Natural killer cell (primary cell): ENCODE data around the gene HIVEP3. TPM values are rescaled to one million over a fixed set of nuclear protein-coding genes. Genes with fewer than 3 reads are reported as not detected.
A peak's percentile ranks its signal among the peaks of the same experiment; 100 is the strongest.

Experiments used
- ATAC-seq, 3 donors: fragments of 150-1000 bp in 2 of 3; fragments of 200-7000 bp in 1 of 3; cut with Tn5 transposase; 1 replicate in 1 of 3; 2 replicates in 2 of 3; pipeline ENCODE4 v1.10.0; 2021; ENCODE audit warnings: mild to moderate bottlenecking in 2 of 3, moderate library complexity in 2 of 3
- DNase-seq, 2 donors: peaks; one replicate each; pipeline versions ENCODE4 v3.0.0 to v3.0.0-alpha.2; 2013 to 2021; ENCODE audit warnings: mixed read lengths in 1 of 2
- H3K27ac ChIP-seq: one replicate; pipeline ENCODE4 v1.5.1; 2013; ENCODE audit warnings: mild to moderate bottlenecking, low read length
- H3K27me3 ChIP-seq: one replicate; pipeline ENCODE4 v1.6.1; 2013; ENCODE audit warnings: low read length; ENCODE audit not compliant: control insufficient read depth, insufficient read depth
- H3K36me3 ChIP-seq: one replicate; pipeline ENCODE4 v1.6.1; 2013; ENCODE audit warnings: low read length; ENCODE audit not compliant: control insufficient read depth, insufficient read depth
- H3K4me1 ChIP-seq: one replicate; pipeline ENCODE4 v1.6.1; 2013; ENCODE audit warnings: low read length; ENCODE audit not compliant: control insufficient read depth, insufficient read depth
- H3K4me3 ChIP-seq: one replicate; pipeline ENCODE4 v1.5.1; 2013; ENCODE audit warnings: low read length
- H3K9me3 ChIP-seq: one replicate; pipeline ENCODE4 v1.6.1; 2013; ENCODE audit warnings: low read length; ENCODE audit not compliant: control insufficient read depth, insufficient read depth
- H3K27ac Mint-ChIP-seq, 2 donors: one replicate each; pipeline ENCODE4 v1.8.0; 2022; ENCODE audit warnings: mild to moderate bottlenecking in 2 of 2, mixed read lengths in 2 of 2, moderate library complexity in 1 of 2
- H3K27me3 Mint-ChIP-seq, 2 donors: one replicate each; pipeline ENCODE4 v1.8.0; 2022; ENCODE audit warnings: low read depth in 2 of 2, mixed read lengths in 2 of 2
- H3K36me3 Mint-ChIP-seq: one replicate; pipeline ENCODE4 v1.8.0; 2022; ENCODE audit warnings: mixed read lengths
- H3K4me1 Mint-ChIP-seq, 2 donors: one replicate each; pipeline ENCODE4 v1.8.0; 2022; ENCODE audit warnings: mixed read lengths in 2 of 2
- H3K4me3 Mint-ChIP-seq: one replicate; pipeline ENCODE4 v1.8.0; 2022; ENCODE audit warnings: mild to moderate bottlenecking, moderate library complexity, mixed read lengths
- H3K9me3 Mint-ChIP-seq, 2 donors: one replicate each; pipeline ENCODE4 v1.8.0; 2022; ENCODE audit warnings: mixed read lengths in 2 of 2
- WGBS: methylation state at CpG from one replicate; pipeline ENCODE4 v1.1.7; 2013; ENCODE audit warnings: missing lambda C conversion rate; ENCODE audit not compliant: insufficient coverage; 5-methylcytosine and 5-hydroxymethylcytosine counted together
- intact Hi-C: fragments of 100-400 bp; cut with micrococcal nuclease; formaldehyde crosslinking; loops from one replicate; pipeline ENCODE4 v1.14.2; 2022
- total RNA-seq, 4 donors: library from RNA; stranded (reverse); fragments of 120-200 nt in 1 of 4; gene quantifications; one replicate each; pipeline versions ENCODE4 v1.2.3 to v1.2.4, GENCODE V29; 2013 to 2022
- TF ChIP-seq, protein P1 (sequence below): fragments of 200-600 bp; IDR thresholded peaks from one replicate; pipeline ENCODE4 v1.8.0; 2022; ENCODE audit warnings: antibody characterized with exemption

The HIVEP3 gene
- total RNA-seq, 3 donors from 2014 or later (not counting 1 experiment from before 2014, with no cell fraction given), result 26.2 to 35.2 (median 29.8) TPM

DNA sequence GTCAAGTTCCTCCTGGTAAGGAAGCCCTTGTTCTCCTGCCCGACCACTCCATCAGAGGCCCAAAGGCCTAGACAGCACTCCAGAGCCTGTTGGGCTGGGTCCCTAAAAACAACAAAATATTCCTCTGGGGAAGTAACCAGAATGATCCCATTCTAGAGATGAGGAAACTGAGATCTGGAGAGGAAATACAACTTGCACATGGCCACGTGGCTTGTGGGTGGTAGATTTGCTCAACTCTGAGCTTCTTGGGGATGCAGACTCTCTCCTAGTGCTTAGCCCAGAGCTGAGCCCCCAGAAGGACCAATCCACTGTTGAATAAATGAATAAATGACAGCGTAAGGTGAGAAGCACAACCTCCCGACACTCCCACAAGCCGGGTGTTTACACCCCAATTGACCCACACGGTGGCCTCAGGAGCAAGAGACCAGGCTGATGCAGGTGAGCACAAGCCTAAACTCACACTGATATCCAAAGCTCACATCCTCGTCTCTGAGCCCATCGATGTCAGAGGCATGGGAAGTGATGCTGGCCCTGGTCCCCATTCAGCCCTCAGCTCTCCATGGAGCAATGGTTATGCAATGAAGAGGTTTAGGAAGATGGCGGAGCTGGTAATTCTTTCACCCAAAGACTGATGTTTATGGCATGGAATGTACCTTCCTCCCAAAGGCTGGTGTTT, 261.8 kb downstream of the HIVEP3 start:
- Mint-ChIP-seq H3K27me3 (no peaks in the 10 kb centered on the region), H3K36me3 (no peaks in the 10 kb centered on the region), H3K9me3 (no peaks in the 10 kb centered on the region), H3K4me3 (no peak overlapping the region), H3K27ac (no peak overlapping the region), H3K4me1 (peaks cover 66 to 70% of the 10 kb centered on the region in 2 donors)
- 94% methylated on average over 9 of the region's 9 CpGs for WGBS
- ATAC-seq, result no peak
- Histone ChIP-seq H3K27ac (no peak overlapping the region), H3K9me3 (no peaks in the 10 kb centered on the region), H3K4me3 (no peak overlapping the region), H3K4me1 (peaks cover 38% of the 10 kb centered on the region), H3K36me3 (no peaks in the 10 kb centered on the region), H3K27me3 (no peaks in the 10 kb centered on the region)
- TF ChIP-seq, protein P1, sequence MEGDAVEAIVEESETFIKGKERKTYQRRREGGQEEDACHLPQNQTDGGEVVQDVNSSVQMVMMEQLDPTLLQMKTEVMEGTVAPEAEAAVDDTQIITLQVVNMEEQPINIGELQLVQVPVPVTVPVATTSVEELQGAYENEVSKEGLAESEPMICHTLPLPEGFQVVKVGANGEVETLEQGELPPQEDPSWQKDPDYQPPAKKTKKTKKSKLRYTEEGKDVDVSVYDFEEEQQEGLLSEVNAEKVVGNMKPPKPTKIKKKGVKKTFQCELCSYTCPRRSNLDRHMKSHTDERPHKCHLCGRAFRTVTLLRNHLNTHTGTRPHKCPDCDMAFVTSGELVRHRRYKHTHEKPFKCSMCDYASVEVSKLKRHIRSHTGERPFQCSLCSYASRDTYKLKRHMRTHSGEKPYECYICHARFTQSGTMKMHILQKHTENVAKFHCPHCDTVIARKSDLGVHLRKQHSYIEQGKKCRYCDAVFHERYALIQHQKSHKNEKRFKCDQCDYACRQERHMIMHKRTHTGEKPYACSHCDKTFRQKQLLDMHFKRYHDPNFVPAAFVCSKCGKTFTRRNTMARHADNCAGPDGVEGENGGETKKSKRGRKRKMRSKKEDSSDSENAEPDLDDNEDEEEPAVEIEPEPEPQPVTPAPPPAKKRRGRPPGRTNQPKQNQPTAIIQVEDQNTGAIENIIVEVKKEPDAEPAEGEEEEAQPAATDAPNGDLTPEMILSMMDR, result no peak
- DNase-seq, result no peak
- intact Hi-C loops, result no loop called here

DNA sequence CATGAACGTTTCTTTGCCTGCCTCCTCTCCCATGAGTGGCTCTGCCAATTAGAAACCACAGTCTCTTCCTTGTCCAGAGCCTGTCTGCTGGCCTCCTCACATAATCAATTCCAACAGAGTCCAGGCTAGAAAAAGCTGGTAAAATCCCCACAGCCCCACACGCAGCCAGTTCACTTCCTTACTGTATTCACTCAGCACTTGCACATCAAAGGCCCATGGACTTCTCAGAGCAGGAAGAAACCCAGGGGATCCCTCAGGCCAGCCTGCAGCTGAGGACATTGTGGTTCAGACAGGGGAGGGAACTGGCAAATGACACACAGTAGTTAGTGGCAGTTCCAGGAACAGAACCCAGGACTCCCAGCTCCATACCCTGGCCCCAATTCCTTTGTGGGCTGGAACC, 262.7 kb downstream of the HIVEP3 start:
- peaks cover 60 to 64% of the 10 kb centered on the region in 2 donors for H3K4me1 Mint-ChIP-seq
- no peaks in the 10 kb centered on the region for H3K9me3 ChIP-seq
- peaks cover 31% of the 10 kb centered on the region for H3K4me1 ChIP-seq
- no peaks in the 10 kb centered on the region for H3K36me3 Mint-ChIP-seq
- no peaks in the 10 kb centered on the region for H3K27me3 ChIP-seq
- whole genome bisulfite sequencing, result 42% methylated on average over 2 of the region's 2 CpGs
- no peak for ATAC-seq
- no peaks in the 10 kb centered on the region for H3K27me3 Mint-ChIP-seq
- H3K27ac Mint-ChIP-seq, result peak overlapping the region in 1 of 2 donors; percentile 50
- no peaks in the 10 kb centered on the region for H3K9me3 Mint-ChIP-seq
- no peak for DNase-seq
- TF ChIP-seq, protein P1, result no peak
- H3K4me3 ChIP-seq, result no peak overlapping the region
- H3K4me3 Mint-ChIP-seq, result no peak overlapping the region
- no peaks in the 10 kb centered on the region for H3K36me3 ChIP-seq
- intact Hi-C loops, result no loop called here
- no peak overlapping the region for H3K27ac ChIP-seq

DNA sequence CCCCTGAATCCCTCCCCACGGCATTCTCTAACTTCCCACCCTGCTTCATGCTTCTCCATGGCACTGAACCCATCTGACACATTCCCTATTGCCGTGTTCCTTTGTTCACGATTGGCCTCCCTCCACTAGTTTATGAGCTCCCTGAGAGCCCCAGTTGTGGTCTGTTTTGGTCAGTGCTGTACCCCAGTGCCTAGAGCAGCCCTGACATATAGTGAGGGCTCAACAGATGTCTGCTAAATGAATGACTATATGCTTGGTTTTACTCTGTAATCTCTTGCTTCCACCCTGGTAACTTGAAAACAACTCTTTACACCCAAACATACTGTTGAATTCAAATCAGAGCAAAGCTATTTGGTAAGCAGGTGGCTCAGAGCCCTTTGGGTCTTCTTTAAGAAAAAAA, 263.1 kb downstream of the HIVEP3 start:
- no peaks in the 10 kb centered on the region for H3K9me3 ChIP-seq
- intact Hi-C loops, result no loop called here
- Mint-ChIP-seq H3K27me3 (no peaks in the 10 kb centered on the region), H3K9me3 (no peaks in the 10 kb centered on the region), H3K27ac (peak overlapping the region in 1 of 2 donors; percentile 50), H3K4me3 (no peak overlapping the region), H3K36me3 (no peaks in the 10 kb centered on the region), H3K4me1 (peaks cover 60 to 63% of the 10 kb centered on the region in 2 donors)
- no peaks in the 10 kb centered on the region for H3K27me3 ChIP-seq
- DNase-seq (no peak), ATAC-seq (no peak)
- no peaks in the 10 kb centered on the region for H3K36me3 ChIP-seq
- H3K27ac ChIP-seq, result no peak overlapping the region
- TF ChIP-seq, protein P1, result no peak
- peaks cover 27% of the 10 kb centered on the region for H3K4me1 ChIP-seq
- no peak overlapping the region for H3K4me3 ChIP-seq
- WGBS, result 93% methylated on average over 3 of the region's 3 CpGs

DNA sequence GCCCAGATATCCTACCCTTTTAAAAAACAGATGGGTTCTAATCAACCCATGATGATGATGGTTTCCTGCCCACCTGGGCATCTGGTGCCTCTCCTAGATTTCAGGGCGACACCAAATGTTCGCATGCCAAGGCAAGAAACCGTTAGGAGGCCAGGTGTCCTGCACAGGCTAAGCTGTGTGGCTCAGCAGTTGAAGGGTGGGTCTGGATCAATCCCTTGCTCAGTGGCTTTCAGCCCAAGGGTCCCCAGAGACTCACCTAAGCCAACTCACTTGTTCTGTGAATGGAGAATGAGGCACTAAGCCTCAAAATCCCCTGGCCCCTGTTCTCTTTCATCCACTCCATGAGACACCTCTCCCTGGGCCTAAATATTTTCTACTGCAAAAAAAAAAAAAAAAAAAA, 265.1 kb downstream of the HIVEP3 start:
- peaks cover 56 to 60% of the 10 kb centered on the region in 2 donors for H3K4me1 Mint-ChIP-seq
- H3K4me1 ChIP-seq, result peaks cover 17% of the 10 kb centered on the region
- 75% methylated on average over 3 of the region's 3 CpGs for WGBS

More for the DNA sequence above, 265.1 kb downstream of the HIVEP3 start:
- H3K36me3 Mint-ChIP-seq, result no peaks in the 10 kb centered on the region
- Histone ChIP-seq H3K4me3 (no peak overlapping the region), H3K36me3 (no peaks in the 10 kb centered on the region), H3K9me3 (no peaks in the 10 kb centered on the region), H3K27me3 (no peaks in the 10 kb centered on the region), H3K27ac (no peak overlapping the region)
- TF ChIP-seq, protein P1, result no peak
- no peaks in the 10 kb centered on the region for H3K27me3 Mint-ChIP-seq
- no peak overlapping the region for H3K4me3 Mint-ChIP-seq
- no peak overlapping the region for H3K27ac Mint-ChIP-seq
- H3K9me3 Mint-ChIP-seq, result no peaks in the 10 kb centered on the region
- ATAC-seq (no peak), DNase-seq (no peak)
- intact Hi-C loops, result no loop called here
